Measurements from ENCODE around the gene ZNF500. TPM values are rescaled to one million over a fixed set of nuclear protein-coding genes. Genes with fewer than 3 reads are reported as not detected.

ZNF500 gene
- total RNA-seq, 2 experiments from 2014 or later = 8.9 to 11.2 TPM

GRCh38 chr16:4760221-4760910 is 6.6 kb downstream of the ZNF500 start:
- intact Hi-C loops (cut with micrococcal nuclease) = no loop called here
- H3K36me3 Mint-ChIP-seq (ENCODE audit: low read depth) = peaks cover 30% of the 10 kb centered on the region
- H3K27ac Mint-ChIP-seq = no peak overlapping the region
- DNase-seq = no peak
- no peak overlapping the region for H3K4me3 Mint-ChIP-seq
- no peaks in the 10 kb centered on the region for H3K9me3 Mint-ChIP-seq
- H3K4me1 Mint-ChIP-seq (ENCODE audit: low read depth) = peaks cover 6% of the 10 kb centered on the region
- H3K27me3 Mint-ChIP-seq (ENCODE audit: low read depth) = no peaks in the 10 kb centered on the region
- CTCF ChIA-PET = interaction anchor here (0.6 kb wide), 1 partner anchor 179 kb away, joined by 3 read pairs; no protein-coding TSS in a partner anchor

GRCh38 chr16:4755687-4756086 is 11.3 kb downstream of the ZNF500 start:
- H3K36me3 Mint-ChIP-seq (ENCODE audit: low read depth) = peaks cover 30% of the 10 kb centered on the region
- CTCF ChIA-PET = no interaction called here

GRCh38 chr16:4754865-4755264 is 12.1 kb downstream of the ZNF500 start:
- H3K4me1 Mint-ChIP-seq (ENCODE audit: low read depth) = no peaks in the 10 kb centered on the region
- H3K4me3 Mint-ChIP-seq = no peak overlapping the region
- intact Hi-C loops (cut with micrococcal nuclease) = no loop called here
- CTCF ChIA-PET = no interaction called here
- H3K9me3 Mint-ChIP-seq = no peaks in the 10 kb centered on the region
- H3K36me3 Mint-ChIP-seq (ENCODE audit: low read depth) = peaks cover 29% of the 10 kb centered on the region
- no peak for DNase-seq
- no peak overlapping the region for H3K27ac Mint-ChIP-seq
- no peaks in the 10 kb centered on the region for H3K27me3 Mint-ChIP-seq (ENCODE audit: low read depth)

More at GRCh38 chr16:4755687-4756086, 11.3 kb downstream of the ZNF500 start:
- no peak overlapping the region for H3K4me3 Mint-ChIP-seq
- H3K27ac Mint-ChIP-seq = no peak overlapping the region
- intact Hi-C loops (cut with micrococcal nuclease) = no loop called here
- no peaks in the 10 kb centered on the region for H3K27me3 Mint-ChIP-seq (ENCODE audit: low read depth)
- H3K4me1 Mint-ChIP-seq (ENCODE audit: low read depth) = no peaks in the 10 kb centered on the region
- H3K9me3 Mint-ChIP-seq = no peaks in the 10 kb centered on the region
- DNase-seq = no peak

GRCh38 chr16:4753227-4753626 is 13.7 kb downstream of the ZNF500 start:
- Mint-ChIP-seq H3K4me1 (ENCODE audit: low read depth) (peaks cover 4% of the 10 kb centered on the region), H3K27me3 (ENCODE audit: low read depth) (no peaks in the 10 kb centered on the region), H3K36me3 (ENCODE audit: low read depth) (peaks cover 25% of the 10 kb centered on the region), H3K27ac (no peak overlapping the region), H3K9me3 (no peaks in the 10 kb centered on the region), H3K4me3 (no peak overlapping the region)
- intact Hi-C loops (cut with micrococcal nuclease) = no loop called here
- no peak for DNase-seq
- CTCF ChIA-PET = no interaction called here

- H3K27me3 Mint-ChIP-seq (ENCODE audit: low read depth) = no peaks in the 10 kb centered on the region
Observed at GRCh38 chr16:4752351-4753100, 14.4 kb downstream of the ZNF500 start.

GRCh38 chr16:4750896-4751295 is 16.1 kb downstream of the ZNF500 start:
- peaks cover 14% of the 10 kb centered on the region for H3K4me1 Mint-ChIP-seq (ENCODE audit: low read depth)
- no peak overlapping the region for H3K27ac Mint-ChIP-seq
- intact Hi-C loops (cut with micrococcal nuclease) = no loop called here
- H3K27me3 Mint-ChIP-seq (ENCODE audit: low read depth) = no peaks in the 10 kb centered on the region
- DNase-seq = no peak
- CTCF ChIA-PET = no interaction called here
- peaks cover 17% of the 10 kb centered on the region for H3K36me3 Mint-ChIP-seq (ENCODE audit: low read depth)
- H3K9me3 Mint-ChIP-seq = no peaks in the 10 kb centered on the region
- H3K4me3 Mint-ChIP-seq = no peak overlapping the region

More at GRCh38 chr16:4752351-4753100, 14.4 kb downstream of the ZNF500 start:
- CTCF ChIA-PET = no interaction called here
- DNase-seq = no peak
- no peak overlapping the region for H3K27ac Mint-ChIP-seq
- H3K36me3 Mint-ChIP-seq (ENCODE audit: low read depth) = peaks cover 25% of the 10 kb centered on the region
- H3K4me1 Mint-ChIP-seq (ENCODE audit: low read depth) = peaks cover 11% of the 10 kb centered on the region
- intact Hi-C loops (cut with micrococcal nuclease) = no loop called here
- H3K4me3 Mint-ChIP-seq = no peak overlapping the region
- no peaks in the 10 kb centered on the region for H3K9me3 Mint-ChIP-seq

GRCh38 chr16:4749700-4750257 is 17.2 kb downstream of the ZNF500 start:
- peaks cover 7% of the 10 kb centered on the region for H3K36me3 Mint-ChIP-seq (ENCODE audit: low read depth)
- H3K27ac Mint-ChIP-seq = no peak overlapping the region
- no peak overlapping the region for H3K4me3 Mint-ChIP-seq
- CTCF ChIA-PET = interaction anchor here (1.1 kb wide), 1 partner anchor 15 kb away, joined by 4 read pairs; no protein-coding TSS in a partner anchor
- no peaks in the 10 kb centered on the region for H3K27me3 Mint-ChIP-seq (ENCODE audit: low read depth)
- H3K9me3 Mint-ChIP-seq = no peaks in the 10 kb centered on the region
- peaks cover 14% of the 10 kb centered on the region for H3K4me1 Mint-ChIP-seq (ENCODE audit: low read depth)
- DNase-seq = no peak
- intact Hi-C loops (cut with micrococcal nuclease) = no loop called here

GRCh38 chr16:4748682-4749411 is 18.1 kb downstream of the ZNF500 start:
- CTCF ChIA-PET = interaction anchor here (1.1 kb wide), 1 partner anchor 16 kb away, joined by 4 read pairs; no protein-coding TSS in a partner anchor
- no peaks in the 10 kb centered on the region for H3K9me3 Mint-ChIP-seq
- H3K36me3 Mint-ChIP-seq (ENCODE audit: low read depth) = peaks cover 5% of the 10 kb centered on the region
- H3K4me3 Mint-ChIP-seq = no peak overlapping the region
- H3K27me3 Mint-ChIP-seq (ENCODE audit: low read depth) = no peaks in the 10 kb centered on the region
- peaks cover 14% of the 10 kb centered on the region for H3K4me1 Mint-ChIP-seq (ENCODE audit: low read depth)
- no peak overlapping the region for H3K27ac Mint-ChIP-seq
- no peak for DNase-seq
- intact Hi-C loops (cut with micrococcal nuclease) = no loop called here

GRCh38 chr16:4747906-4748681 is 18.9 kb downstream of the ZNF500 start:
- H3K27ac Mint-ChIP-seq = peak overlapping the region; percentile 58
- CTCF ChIA-PET = interaction anchor here (0.6 kb wide), 1 partner anchor 113 kb away, joined by 4 read pairs; no protein-coding TSS in a partner anchor

GRCh38 chr16:4746991-4747574 is 19.9 kb downstream of the ZNF500 start:
- peaks cover 24% of the 10 kb centered on the region for H3K4me1 Mint-ChIP-seq (ENCODE audit: low read depth)
- H3K36me3 Mint-ChIP-seq (ENCODE audit: low read depth) = peaks cover 1% of the 10 kb centered on the region
- H3K4me3 Mint-ChIP-seq = no peak overlapping the region
- intact Hi-C loops (cut with micrococcal nuclease) = loop anchor here (2.0 kb wide), 1 partner anchor 14 kb away; no protein-coding TSS in a partner anchor
- H3K9me3 Mint-ChIP-seq = no peaks in the 10 kb centered on the region
- DNase-seq = no peak
- H3K27ac Mint-ChIP-seq = no peak overlapping the region
- no peaks in the 10 kb centered on the region for H3K27me3 Mint-ChIP-seq (ENCODE audit: low read depth)
- CTCF ChIA-PET = interaction anchor here (0.8 kb wide), 1 partner anchor 30 kb away, joined by 3 read pairs; no protein-coding TSS in a partner anchor

More at GRCh38 chr16:4747906-4748681, 18.9 kb downstream of the ZNF500 start:
- no peaks in the 10 kb centered on the region for H3K9me3 Mint-ChIP-seq
- peaks cover 20% of the 10 kb centered on the region for H3K4me1 Mint-ChIP-seq (ENCODE audit: low read depth)
- DNase-seq = no peak
- intact Hi-C loops (cut with micrococcal nuclease) = loop anchor here (2.0 kb wide), 1 partner anchor 15 kb away; no protein-coding TSS in a partner anchor
- no peak overlapping the region for H3K4me3 Mint-ChIP-seq
- H3K27me3 Mint-ChIP-seq (ENCODE audit: low read depth) = no peaks in the 10 kb centered on the region
- peaks cover 2% of the 10 kb centered on the region for H3K36me3 Mint-ChIP-seq (ENCODE audit: low read depth)

- H3K27ac Mint-ChIP-seq = no peak overlapping the region
- H3K27me3 Mint-ChIP-seq (ENCODE audit: low read depth) = no peaks in the 10 kb centered on the region
- no peak overlapping the region for H3K4me3 Mint-ChIP-seq
- peaks cover 24% of the 10 kb centered on the region for H3K4me1 Mint-ChIP-seq (ENCODE audit: low read depth)
- no peaks in the 10 kb centered on the region for H3K9me3 Mint-ChIP-seq
- intact Hi-C loops (cut with micrococcal nuclease) = loop anchor here (2.0 kb wide), 1 partner anchor 13 kb away; no protein-coding TSS in a partner anchor
- H3K36me3 Mint-ChIP-seq (ENCODE audit: low read depth) = no peaks in the 10 kb centered on the region
- CTCF ChIA-PET = no interaction called here
- no peak for DNase-seq
Observed at GRCh38 chr16:4746215-4746614, 20.7 kb downstream of the ZNF500 start.
